ENCODE measurements around the gene ALOX12. TPM values are rescaled to one million over a fixed set of nuclear protein-coding genes. Genes with fewer than 3 reads are reported as not detected.
A peak's percentile ranks its signal among the peaks of the same experiment; 100 is the strongest.
"Not testable (repeated sequence)": the region's sequence is repeated elsewhere in the genome, so short reads cannot be mapped to it uniquely, and the experiment has no call there.

The ALOX12 gene
- total RNA-seq, 1 experiment from 2014 or later: not detected

GRCh38 chr17:7043497-7044198 is 47.8 kb downstream of the ALOX12 start, which contains the start of gene SLC16A11:
TSS of gene SLC16A11 (minus strand) at chr17:7044092. CDS start at chr17:7043513, 579 bp downstream.
- H3K27me3 Mint-ChIP-seq (ENCODE audit: unreplicated experiment): no peaks in the 10 kb centered on the region
- H3K36me3 Mint-ChIP-seq (ENCODE audit: insufficient read depth, unreplicated experiment): peaks cover 34% of the 10 kb centered on the region
- no peaks in the 10 kb centered on the region for H3K9me3 Mint-ChIP-seq (ENCODE audit: low read depth, unreplicated experiment)
- no TSS peak for BruUV-seq (replicated peaks)
- no peak within 1 kb of the TSS for H3K27ac Mint-ChIP-seq (ENCODE audit: unreplicated experiment)
- TF ChIP-seq CTCF (IDR thresholded peaks at IDR 0.05; ENCODE audit: unreplicated experiment): no peak
- CTCF ChIA-PET: no interaction called here
- intact Hi-C loops (cut with micrococcal nuclease; ENCODE audit: unreplicated experiment): no loop called here
- no peak for DNase-seq
- peaks cover 17% of the 10 kb centered on the region for H3K4me1 Mint-ChIP-seq (ENCODE audit: low read depth, unreplicated experiment)
- peak within 1 kb of the TSS; percentile 32 for H3K4me3 Mint-ChIP-seq (ENCODE audit: low read depth, unreplicated experiment)

DNA sequence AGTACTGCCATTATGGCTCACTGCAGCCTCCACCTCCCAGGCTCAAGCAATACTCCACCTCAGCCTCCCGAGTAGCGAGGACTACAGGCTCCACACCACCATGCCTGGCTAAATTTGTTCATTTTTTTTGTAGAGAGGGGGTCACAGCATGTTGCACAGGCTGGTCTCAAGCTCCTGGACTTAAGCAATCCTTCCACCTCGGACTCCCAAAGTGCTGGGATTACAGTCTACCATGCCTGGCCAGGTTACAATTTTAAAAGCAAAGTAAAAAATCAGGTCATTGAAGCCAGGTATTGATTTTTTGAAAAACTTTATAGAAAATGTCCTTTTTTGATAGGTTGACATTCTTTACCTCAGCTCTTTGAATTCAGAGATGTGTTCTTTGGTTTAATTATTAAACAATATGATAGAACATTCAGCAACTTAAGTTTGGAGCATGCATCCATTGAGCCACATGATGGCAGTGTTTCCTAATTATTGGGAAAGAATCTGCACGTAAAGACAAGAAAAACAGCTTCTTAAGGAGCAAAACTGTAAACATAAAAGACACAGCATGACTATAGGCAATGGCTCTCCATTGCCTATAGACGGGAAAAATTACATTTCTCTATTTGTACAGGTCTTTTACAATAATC is 49.8 kb downstream of the ALOX12 start:
- H3K36me3 Mint-ChIP-seq (ENCODE audit: insufficient read depth, unreplicated experiment): peaks cover 39% of the 10 kb centered on the region
- CTCF ChIA-PET: interaction anchor here (0.9 to 2.1 kb wide), 14 partner anchors 10 to 284 kb away, joined by 3 to 23 read pairs (median 4); partner anchors contain the start of genes ACADVL, DLG4, DVL2 and GABARAP
- H3K27me3 Mint-ChIP-seq (ENCODE audit: unreplicated experiment): no peaks in the 10 kb centered on the region
- DNase-seq: peak; percentile 45
- intact Hi-C loops (cut with micrococcal nuclease; ENCODE audit: unreplicated experiment): loop anchor here (2.0 to 5.0 kb wide), 2 partner anchors 119 to 302 kb away; no protein-coding TSS in a partner anchor
- BruUV-seq (replicated peaks): no TSS peak
- TF ChIP-seq CTCF (IDR thresholded peaks at IDR 0.05; ENCODE audit: unreplicated experiment): peak; percentile 44
- H3K4me1 Mint-ChIP-seq (ENCODE audit: low read depth, unreplicated experiment): peaks cover 31% of the 10 kb centered on the region
- H3K27ac Mint-ChIP-seq (ENCODE audit: unreplicated experiment): peak overlapping the region; percentile 99
- peak overlapping the region; percentile 80 for H3K4me3 Mint-ChIP-seq (ENCODE audit: low read depth, unreplicated experiment)
- no peaks in the 10 kb centered on the region for H3K9me3 Mint-ChIP-seq (ENCODE audit: low read depth, unreplicated experiment)

GRCh38 chr17:7046127-7046724 is 50.4 kb downstream of the ALOX12 start:
- peak; percentile 90 for DNase-seq
- H3K4me3 Mint-ChIP-seq (ENCODE audit: low read depth, unreplicated experiment): peak overlapping the region; percentile 80
- intact Hi-C loops (cut with micrococcal nuclease; ENCODE audit: unreplicated experiment): loop anchor here (2.0 to 5.0 kb wide), 2 partner anchors 119 to 301 kb away; no protein-coding TSS in a partner anchor
- H3K4me1 Mint-ChIP-seq (ENCODE audit: low read depth, unreplicated experiment): peaks cover 31% of the 10 kb centered on the region
- no peaks in the 10 kb centered on the region for H3K9me3 Mint-ChIP-seq (ENCODE audit: low read depth, unreplicated experiment)
- peak overlapping the region; percentile 99 for H3K27ac Mint-ChIP-seq (ENCODE audit: unreplicated experiment)
- TF ChIP-seq CTCF (IDR thresholded peaks at IDR 0.05; ENCODE audit: unreplicated experiment): no peak
- H3K27me3 Mint-ChIP-seq (ENCODE audit: unreplicated experiment): no peaks in the 10 kb centered on the region
- no TSS peak for BruUV-seq (replicated peaks)
- H3K36me3 Mint-ChIP-seq (ENCODE audit: insufficient read depth, unreplicated experiment): peaks cover 39% of the 10 kb centered on the region
- CTCF ChIA-PET: interaction anchor here (0.9 to 2.1 kb wide), 14 partner anchors 11 to 283 kb away, joined by 3 to 23 read pairs (median 4); partner anchors contain the start of genes ACADVL, DLG4, DVL2 and GABARAP

DNA sequence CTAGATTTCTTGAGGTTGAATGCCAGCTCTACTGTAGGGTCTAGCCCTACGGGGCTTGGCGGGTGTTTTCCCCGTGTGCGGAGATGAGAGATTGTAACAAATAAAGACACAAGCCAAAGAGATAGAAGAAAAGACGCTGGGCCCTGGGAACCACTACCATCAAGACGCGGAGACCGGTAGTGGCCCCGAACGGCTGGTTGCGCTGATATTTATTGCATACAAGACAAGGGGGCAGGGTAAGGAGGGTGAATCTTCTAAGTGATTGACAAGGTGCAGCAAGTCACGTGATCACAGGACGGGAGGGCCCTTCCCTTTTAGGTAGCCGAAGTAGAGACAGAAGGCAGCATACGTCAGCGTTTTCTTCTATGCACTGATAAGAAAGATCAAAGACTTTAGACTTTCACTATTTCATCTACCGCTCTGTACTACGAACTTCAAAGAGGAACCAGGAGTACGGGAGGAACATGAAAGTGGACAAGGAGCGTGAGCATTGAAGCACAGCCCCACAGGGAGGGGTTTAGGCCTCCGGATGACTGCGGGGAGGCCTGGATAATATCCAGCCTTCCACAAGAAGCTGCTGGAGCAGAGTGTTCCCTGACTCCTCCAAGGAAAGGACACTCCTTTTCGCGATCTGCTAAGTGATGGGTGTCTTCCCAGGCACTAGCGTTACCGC is 51.0 kb downstream of the ALOX12 start:
- Mint-ChIP-seq H3K36me3 (ENCODE audit: insufficient read depth, unreplicated experiment) (peaks cover 33% of the 10 kb centered on the region), H3K4me1 (ENCODE audit: low read depth, unreplicated experiment) (peaks cover 31% of the 10 kb centered on the region), H3K27ac (ENCODE audit: unreplicated experiment) (peak overlapping the region; percentile 99), H3K4me3 (ENCODE audit: low read depth, unreplicated experiment) (peak overlapping the region; percentile 80)
- CTCF ChIA-PET: interaction anchor here (1.4 to 2.1 kb wide), 4 partner anchors 90 to 283 kb away, joined by 4 to 23 read pairs (median 19); no protein-coding TSS in a partner anchor
- H3K27me3 Mint-ChIP-seq (ENCODE audit: unreplicated experiment); BruUV-seq (replicated peaks); H3K9me3 Mint-ChIP-seq (ENCODE audit: low read depth, unreplicated experiment); DNase-seq: not testable (repeated sequence)
- intact Hi-C loops (cut with micrococcal nuclease; ENCODE audit: unreplicated experiment): loop anchor here (2.0 to 5.0 kb wide), 2 partner anchors 118 to 300 kb away; no protein-coding TSS in a partner anchor
